ENCODE measurements around the gene IGF1.

DNA sequence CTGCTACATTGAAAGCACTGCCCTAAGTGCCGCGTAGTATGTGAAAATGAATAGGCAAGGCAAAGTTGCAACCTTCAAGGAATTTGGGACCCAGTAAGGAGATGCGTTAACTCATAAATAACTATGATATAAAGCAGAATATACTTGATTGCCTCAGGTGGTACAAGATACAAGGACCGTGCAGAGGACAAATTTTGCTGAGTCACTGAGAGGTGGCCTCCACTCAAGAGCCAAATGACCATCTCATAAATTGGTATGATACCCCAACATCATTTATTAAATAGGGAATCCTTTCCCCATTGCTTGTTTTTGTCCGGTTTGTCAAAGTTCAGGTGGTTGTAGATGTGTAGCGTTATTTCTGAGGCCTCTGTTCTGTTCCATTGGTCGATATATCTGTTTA lies 35.7 kb downstream of the IGF1 start:
- TF ChIP-seq, protein P1, sequence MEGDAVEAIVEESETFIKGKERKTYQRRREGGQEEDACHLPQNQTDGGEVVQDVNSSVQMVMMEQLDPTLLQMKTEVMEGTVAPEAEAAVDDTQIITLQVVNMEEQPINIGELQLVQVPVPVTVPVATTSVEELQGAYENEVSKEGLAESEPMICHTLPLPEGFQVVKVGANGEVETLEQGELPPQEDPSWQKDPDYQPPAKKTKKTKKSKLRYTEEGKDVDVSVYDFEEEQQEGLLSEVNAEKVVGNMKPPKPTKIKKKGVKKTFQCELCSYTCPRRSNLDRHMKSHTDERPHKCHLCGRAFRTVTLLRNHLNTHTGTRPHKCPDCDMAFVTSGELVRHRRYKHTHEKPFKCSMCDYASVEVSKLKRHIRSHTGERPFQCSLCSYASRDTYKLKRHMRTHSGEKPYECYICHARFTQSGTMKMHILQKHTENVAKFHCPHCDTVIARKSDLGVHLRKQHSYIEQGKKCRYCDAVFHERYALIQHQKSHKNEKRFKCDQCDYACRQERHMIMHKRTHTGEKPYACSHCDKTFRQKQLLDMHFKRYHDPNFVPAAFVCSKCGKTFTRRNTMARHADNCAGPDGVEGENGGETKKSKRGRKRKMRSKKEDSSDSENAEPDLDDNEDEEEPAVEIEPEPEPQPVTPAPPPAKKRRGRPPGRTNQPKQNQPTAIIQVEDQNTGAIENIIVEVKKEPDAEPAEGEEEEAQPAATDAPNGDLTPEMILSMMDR (tag by site-specific recombination; IDR thresholded peaks at IDR 0.05): no peak
- TF ChIP-seq IKZF3 (tag by site-specific recombination; IDR thresholded peaks at IDR 0.05) (no peak), MZF1 (tag by site-specific recombination; IDR thresholded peaks at IDR 0.05; ENCODE audit: borderline replicate concordance) (no peak), SP2 (tag by site-specific recombination; IDR thresholded peaks at IDR 0.05) (no peak)
- TF ChIP-seq, protein P2, sequence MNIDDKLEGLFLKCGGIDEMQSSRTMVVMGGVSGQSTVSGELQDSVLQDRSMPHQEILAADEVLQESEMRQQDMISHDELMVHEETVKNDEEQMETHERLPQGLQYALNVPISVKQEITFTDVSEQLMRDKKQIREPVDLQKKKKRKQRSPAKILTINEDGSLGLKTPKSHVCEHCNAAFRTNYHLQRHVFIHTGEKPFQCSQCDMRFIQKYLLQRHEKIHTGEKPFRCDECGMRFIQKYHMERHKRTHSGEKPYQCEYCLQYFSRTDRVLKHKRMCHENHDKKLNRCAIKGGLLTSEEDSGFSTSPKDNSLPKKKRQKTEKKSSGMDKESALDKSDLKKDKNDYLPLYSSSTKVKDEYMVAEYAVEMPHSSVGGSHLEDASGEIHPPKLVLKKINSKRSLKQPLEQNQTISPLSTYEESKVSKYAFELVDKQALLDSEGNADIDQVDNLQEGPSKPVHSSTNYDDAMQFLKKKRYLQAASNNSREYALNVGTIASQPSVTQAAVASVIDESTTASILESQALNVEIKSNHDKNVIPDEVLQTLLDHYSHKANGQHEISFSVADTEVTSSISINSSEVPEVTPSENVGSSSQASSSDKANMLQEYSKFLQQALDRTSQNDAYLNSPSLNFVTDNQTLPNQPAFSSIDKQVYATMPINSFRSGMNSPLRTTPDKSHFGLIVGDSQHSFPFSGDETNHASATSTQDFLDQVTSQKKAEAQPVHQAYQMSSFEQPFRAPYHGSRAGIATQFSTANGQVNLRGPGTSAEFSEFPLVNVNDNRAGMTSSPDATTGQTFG (tag by site-specific recombination; IDR thresholded peaks at IDR 0.05; ENCODE audit: borderline replicate concordance): no peak

Data from HEK293 (cell line).